H1 (cell line): ENCODE results near the gene PTPRG. TPM values are rescaled to one million over a fixed set of nuclear protein-coding genes. Genes with fewer than 3 reads are reported as not detected.
A peak's percentile ranks its signal among the peaks of the same experiment; 100 is the strongest.

Experiments used
- CREB1 ChIP-seq: IDR thresholded peaks from 2 replicates; pipeline ENCODE4 v1.6.1; 2012; ENCODE audit warnings: inconsistent platforms
- EZH2 ChIP-seq: fragments of 200-600 bp; sonication (generic); IDR thresholded peaks from 2 replicates; pipeline ENCODE4 v1.7.1; 2012; ENCODE audit warnings: low read depth, mild to moderate bottlenecking, moderate library complexity, low read length, inconsistent platforms; ENCODE audit not compliant: severe bottlenecking
- JUND ChIP-seq: IDR thresholded peaks from 2 replicates; pipeline ENCODE4 v1.6.1; 2011; ENCODE audit warnings: mild to moderate bottlenecking, improper control_type of control experiment, low read length
- RAD21 ChIP-seq, 2 experiments: IDR thresholded peaks in 1 of 2; conservative IDR thresholded peaks in 1 of 2; 2 replicates each; pipeline ENCODE4 v1.6.1; 2011; ENCODE audit warnings: low read depth in 2 of 2, low read length in 2 of 2, improper control_type of control experiment in 1 of 2, inconsistent platforms in 1 of 2, mild to moderate bottlenecking in 1 of 2, moderate library complexity in 1 of 2
- SIX5 ChIP-seq: IDR thresholded peaks from 2 replicates; pipeline ENCODE4 v1.6.1; 2011; ENCODE audit warnings: mild to moderate bottlenecking, low read depth, low read length
- SP4 ChIP-seq: IDR thresholded peaks from 2 replicates; pipeline ENCODE4 v1.6.1; 2012; ENCODE audit warnings: low read length, inconsistent platforms
- USF2 ChIP-seq: IDR thresholded peaks from 2 replicates; pipeline ENCODE4 v1.6.1; 2011; ENCODE audit warnings: low read length, improper control_type of control experiment
- polyA plus RNA-seq, 7 experiments: library from polyadenylated mRNA; depleted of rRNA in 3 of 7; stranded (reverse) in 5 of 7; unstranded in 2 of 7; fragments of >200 nt in 5 of 7; fragments of 200-250 nt in 2 of 7; gene quantifications; 1 replicate in 5 of 7; 2 replicates in 1 of 7; 4 replicates in 1 of 7; pipeline versions ENCODE4 v1.2.1 to v1.2.3, GENCODE V29; 2011 to 2013; ENCODE audit warnings: missing spikeins in 2 of 7, mixed read lengths in 2 of 7
- total RNA-seq: library from RNA; stranded (reverse); fragmentation: NEBNext Ultra II Directional; extraction: Animal tissue kit (Norgen Biotek cat#: 25700); gene quantifications from 2 replicates; pipeline ENCODE4 v1.2.1, GENCODE V29; 2021

Gene PTPRG
- total and polyA plus RNA-seq, 2 of the 8 experiments (the other 6 are each of a cell fraction or from before 2014, with no cell fraction given): 23.3 to 96.2 TPM

- no peak for TF ChIP-seq EZH2
- TF ChIP-seq SP4: no peak
- peak; percentile 57 to 61 for TF ChIP-seq RAD21 (IDR thresholded peaks at IDR 0.05 in 1 of 2, conservative IDR thresholded peaks at IDR 0.05 in 1 of 2; ENCODE audit: low read depth in 2 of 2, low read length in 2 of 2)
- TF ChIP-seq JUND: no peak
- no peak for TF ChIP-seq CREB1
- no peak for TF ChIP-seq USF2
- no peak for TF ChIP-seq SIX5
Observed at GRCh38 chr3:62131620-62132019, 570.2 kb downstream of the PTPRG start (continued).
